Neural progenitor cell (in vitro differentiated cells): ENCODE data around the gene SYNPO2L. TPM values are rescaled to one million over a fixed set of nuclear protein-coding genes. Genes with fewer than 3 reads are reported as not detected.

Experiments
- DNase-seq: peaks from one replicate; pipeline ENCODE4 v3.0.0-alpha.2; 2016; ENCODE audit warnings: low spot score
- H2AFZ ChIP-seq: fragments of 200-600 bp; sonication (generic); replicated peaks from 2 replicates; pipeline ENCODE4 v1.6.1; 2016; ENCODE audit warnings: antibody characterized with exemption
- H3F3A ChIP-seq: fragments of 200-600 bp; sonication (generic); 2 replicates; pipeline ENCODE4 v1.6.1; 2016; ENCODE audit warnings: antibody characterized with exemption, low read depth
- H3K27ac ChIP-seq: fragments of 200-600 bp; sonication (generic); 2 replicates; pipeline ENCODE4 v1.5.1; 2016; ENCODE audit warnings: mild to moderate bottlenecking
- H3K27me3 ChIP-seq: fragments of 200-600 bp; sonication (generic); 2 replicates; pipeline ENCODE4 v1.6.1; 2016; ENCODE audit warnings: mild to moderate bottlenecking, moderate library complexity
- H3K36me3 ChIP-seq: fragments of 200-600 bp; sonication (generic); 2 replicates; pipeline ENCODE4 v1.5.1; 2016
- H3K4me1 ChIP-seq: fragments of 200-600 bp; sonication (generic); 2 replicates; pipeline ENCODE4 v1.6.1; 2016; ENCODE audit warnings: mixed run types
- H3K4me2 ChIP-seq: fragments of 200-600 bp; sonication (generic); 2 replicates; pipeline ENCODE4 v1.6.1; 2016
- H3K4me3 ChIP-seq: fragments of 200-600 bp; sonication (generic); 2 replicates; pipeline ENCODE4 v1.5.1; 2016
- H3K79me2 ChIP-seq: fragments of 200-600 bp; sonication (generic); 2 replicates; pipeline ENCODE4 v1.6.1; 2016; ENCODE audit warnings: low read depth
- H3K9ac ChIP-seq: fragments of 200-600 bp; sonication (generic); 2 replicates; pipeline ENCODE4 v1.6.1; 2016
- H3K9me3 ChIP-seq: fragments of 200-600 bp; sonication (generic); 2 replicates; pipeline ENCODE4 v1.5.1; 2016; ENCODE audit warnings: low read depth
- H4K20me1 ChIP-seq: fragments of 200-600 bp; sonication (generic); 2 replicates; pipeline ENCODE4 v1.6.1; 2016; ENCODE audit warnings: low read depth
- H3K27ac Mint-ChIP-seq: 3 replicates; pipeline ENCODE4 v1.8.0; 2021; ENCODE audit warnings: mixed read lengths
- H3K27me3 Mint-ChIP-seq: 2 replicates; pipeline ENCODE4 v1.8.0; 2022; ENCODE audit warnings: low read depth, mild to moderate bottlenecking, inconsistent platforms, moderate library complexity, mixed read lengths; ENCODE audit not compliant: insufficient read depth
- H3K36me3 Mint-ChIP-seq: 3 replicates; pipeline ENCODE4 v1.8.0; 2021; ENCODE audit warnings: mixed read lengths
- H3K4me1 Mint-ChIP-seq: 3 replicates; pipeline ENCODE4 v1.8.0; 2021; ENCODE audit warnings: mixed read lengths
- H3K4me3 Mint-ChIP-seq: 3 replicates; pipeline ENCODE4 v1.8.0; 2021; ENCODE audit warnings: mild to moderate bottlenecking, moderate library complexity, mixed read lengths
- H3K9me3 Mint-ChIP-seq: 3 replicates; pipeline ENCODE4 v1.8.0; 2020; ENCODE audit warnings: mixed read lengths
- CTCF ChIP-seq: fragments of 200-600 bp; sonication (generic); IDR thresholded peaks from 2 replicates; pipeline ENCODE4 v1.5.1; 2017; ENCODE audit warnings: antibody characterized with exemption, mild to moderate bottlenecking
- EZH2 ChIP-seq: fragments of 200-600 bp; sonication (generic); IDR thresholded peaks from 2 replicates; pipeline ENCODE4 v1.6.1; 2017; ENCODE audit warnings: antibody characterized with exemption, mild to moderate bottlenecking, moderate library complexity
- EZH2phosphoT487 ChIP-seq: fragments of 200-600 bp; sonication (generic); IDR thresholded peaks from 2 replicates; pipeline ENCODE4 v1.6.1; 2017; ENCODE audit warnings: antibody characterized with exemption
- total RNA-seq: library from RNA; depleted of rRNA; stranded (reverse); fragments of >200 nt; gene quantifications from 2 replicates; pipeline ENCODE4 v1.2.3, GENCODE V29; 2015; ENCODE audit warnings: low replicate concordance

Gene SYNPO2L
- total RNA-seq, 1 donor from 2014 or later = 0.13 TPM

- Histone ChIP-seq H3K4me1 (peaks cover 5% of the 10 kb centered on the region), H3K27me3 (no peaks in the 10 kb centered on the region), H3K9me3 (no peaks in the 10 kb centered on the region), H3K9ac (no peak overlapping the region), H3K79me2 (no peaks in the 10 kb centered on the region), H3K36me3 (no peaks in the 10 kb centered on the region), H4K20me1 (no peaks in the 10 kb centered on the region), H3F3A (no peaks in the 10 kb centered on the region), H3K4me3 (peak overlapping the region; percentile 68), H3K4me2 (peak overlapping the region; percentile 83), H2AFZ (peak overlapping the region; percentile 89), H3K27ac (no peak overlapping the region)
- Mint-ChIP-seq H3K36me3 (peaks cover 4% of the 10 kb centered on the region), H3K4me1 (peaks cover 21% of the 10 kb centered on the region), H3K9me3 (no peaks in the 10 kb centered on the region), H3K27ac (no peak overlapping the region), H3K4me3 (peak overlapping the region; percentile 89), H3K27me3 (peaks cover 4% of the 10 kb centered on the region)
- peak; percentile 17 for DNase-seq
- no peak for TF ChIP-seq EZH2phosphoT487
- no peak for TF ChIP-seq CTCF
- TF ChIP-seq EZH2 = no peak
These were observed 7.8 kb downstream of the SYNPO2L start for GRCh38 chr10:73647875-73648651.

- Histone ChIP-seq H4K20me1 (no peaks in the 10 kb centered on the region), H3K36me3 (no peaks in the 10 kb centered on the region), H3K27me3 (no peaks in the 10 kb centered on the region), H3K9me3 (no peaks in the 10 kb centered on the region), H3K79me2 (no peaks in the 10 kb centered on the region), H3K27ac (no peak overlapping the region), H3K9ac (no peak overlapping the region), H2AFZ (peak overlapping the region; percentile 89), H3F3A (no peaks in the 10 kb centered on the region), H3K4me2 (peak overlapping the region; percentile 83), H3K4me1 (peaks cover 5% of the 10 kb centered on the region), H3K4me3 (peak overlapping the region; percentile 68)
- DNase-seq = peak; percentile 90
- H3K4me3 Mint-ChIP-seq = peak overlapping the region; percentile 89
- H3K4me1 Mint-ChIP-seq = peaks cover 21% of the 10 kb centered on the region
- H3K27ac Mint-ChIP-seq = peak overlapping the region; percentile 83
- no peaks in the 10 kb centered on the region for H3K9me3 Mint-ChIP-seq
- peaks cover 2% of the 10 kb centered on the region for H3K36me3 Mint-ChIP-seq
- peaks cover 2% of the 10 kb centered on the region for H3K27me3 Mint-ChIP-seq
- no peak for TF ChIP-seq CTCF
- TF ChIP-seq EZH2phosphoT487 = no peak
- TF ChIP-seq EZH2 = no peak
These were observed 8.5 kb downstream of the SYNPO2L start for GRCh38 chr10:73647211-73647874.

GRCh38 chr10:73646598-73647041 lies 9.2 kb downstream of the SYNPO2L start:
- Histone ChIP-seq H3F3A (no peaks in the 10 kb centered on the region), H3K4me2 (peak overlapping the region; percentile 83), H3K4me3 (peak overlapping the region; percentile 68), H3K36me3 (no peaks in the 10 kb centered on the region), H3K27me3 (no peaks in the 10 kb centered on the region), H2AFZ (peak overlapping the region; percentile 89), H3K79me2 (no peaks in the 10 kb centered on the region), H3K4me1 (peaks cover 5% of the 10 kb centered on the region), H3K27ac (no peak overlapping the region), H3K9ac (no peak overlapping the region), H4K20me1 (no peaks in the 10 kb centered on the region), H3K9me3 (no peaks in the 10 kb centered on the region)
- Mint-ChIP-seq H3K9me3 (no peaks in the 10 kb centered on the region), H3K27me3 (peaks cover 2% of the 10 kb centered on the region), H3K4me1 (peaks cover 21% of the 10 kb centered on the region), H3K36me3 (peaks cover 2% of the 10 kb centered on the region), H3K4me3 (peak overlapping the region; percentile 89), H3K27ac (peak overlapping the region; percentile 10)
- no peak for TF ChIP-seq EZH2
- TF ChIP-seq CTCF = no peak
- no peak for TF ChIP-seq EZH2phosphoT487
- DNase-seq = no peak
